WTC11 (cell line): Measurements from ENCODE around the gene JMJD6.

Experiments
- FOXJ3 ChIP-seq: sonication (generic); formaldehyde crosslinking; IDR thresholded peaks from 2 replicates; pipeline ENCODE4 v1.9.0; 2021; ENCODE audit warnings: missing genetic modification reagents, mild to moderate bottlenecking, borderline replicate concordance
- JUN ChIP-seq: sonication (generic); formaldehyde crosslinking; IDR thresholded peaks from 2 replicates; pipeline ENCODE4 v1.8.0; 2023; ENCODE audit warnings: mild to moderate bottlenecking, missing genetic modification reagents

DNA sequence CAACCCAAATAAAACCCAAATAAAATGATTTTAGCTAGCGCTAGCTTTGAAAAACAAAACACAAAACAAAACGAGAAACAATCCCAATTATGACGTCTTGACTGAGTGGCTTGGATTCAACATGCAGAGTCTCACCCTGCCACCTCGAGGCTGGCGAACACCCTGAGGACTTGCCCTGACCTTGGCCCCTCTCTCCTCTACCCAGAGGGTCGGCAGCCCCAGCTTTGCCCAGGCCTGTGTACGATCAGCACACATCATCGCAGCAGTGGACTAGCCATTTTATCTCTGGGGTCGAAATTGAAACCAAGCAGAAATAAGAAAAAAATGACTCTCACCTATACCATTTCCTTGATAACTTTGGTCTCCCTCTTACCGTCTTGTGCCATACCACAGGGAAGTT, 4.9 kb downstream of the JMJD6 start:
- no peak for TF ChIP-seq FOXJ3
- TF ChIP-seq JUN (CRISPR knock-in tag): no peak
